Transverse colon (tissue), 4 donors: ENCODE measurements around the gene CD101. TPM values are rescaled to one million over a fixed set of nuclear protein-coding genes. Genes with fewer than 3 reads are reported as not detected.

ENCODE experiments used
- DNase-seq: peaks from one replicate; pipeline ENCODE4 v3.0.0-alpha.2; 2019
- H3K27ac ChIP-seq, 4 donors: fragments of 200-600 bp; sonication (generic); 2 replicates each; pipeline ENCODE4 v1.5.1; 2016 to 2018; ENCODE audit warnings: inconsistent platforms in 4 of 4
- H3K27me3 ChIP-seq: fragments of 200-600 bp; sonication (generic); 2 replicates; pipeline ENCODE4 v1.5.1; 2017; ENCODE audit warnings: inconsistent platforms
- H3K36me3 ChIP-seq, 4 donors: fragments of 200-600 bp; sonication (generic); 2 replicates each; pipeline ENCODE4 v1.5.1; 2017 to 2019; ENCODE audit warnings: inconsistent platforms in 4 of 4
- H3K4me1 ChIP-seq, 4 donors: fragments of 200-600 bp; sonication (generic); 2 replicates each; pipeline ENCODE4 v1.5.1; 2017 to 2020; ENCODE audit warnings: inconsistent platforms in 4 of 4
- H3K4me3 ChIP-seq, 4 donors: fragments of 200-600 bp; sonication (generic); 1 replicate in 1 of 4; 2 replicates in 3 of 4; pipeline versions ENCODE4 v1.5.1 to v1.6.1; 2017 to 2019; ENCODE audit warnings: inconsistent platforms in 4 of 4
- H3K9me3 ChIP-seq, 2 donors: fragments of 200-600 bp; sonication (generic); 2 replicates each; pipeline ENCODE4 v1.5.1; 2017 to 2019; ENCODE audit warnings: inconsistent platforms in 2 of 2
- CTCF ChIP-seq, 5 experiments: fragments of 200-600 bp in 3 of 5; fragments of 450-650 bp in 2 of 5; sonication (generic) in 3 of 5; IDR thresholded peaks; 1 replicate in 2 of 5; 2 replicates in 3 of 5; pipeline ENCODE4 v1.5.1; 2016 to 2017; ENCODE audit warnings: antibody characterized with exemption in 5 of 5, inconsistent platforms in 3 of 5, mild to moderate bottlenecking in 2 of 5, moderate library complexity in 1 of 5
- EP300 ChIP-seq: sonication (generic); formaldehyde crosslinking; IDR thresholded peaks from one replicate; pipeline ENCODE4 v1.6.1; 2017; ENCODE audit warnings: antibody characterized with exemption, low read depth
- POLR2A ChIP-seq: fragments of 450-650 bp; IDR thresholded peaks from one replicate; pipeline ENCODE4 v1.6.1; 2016; ENCODE audit warnings: antibody characterized with exemption, mild to moderate bottlenecking, moderate library complexity
- POLR2AphosphoS5 ChIP-seq, 3 donors: sonication (generic); formaldehyde crosslinking; IDR thresholded peaks; one replicate each; pipeline ENCODE4 v1.6.1; 2016; ENCODE audit warnings: antibody characterized with exemption in 3 of 3
- WGBS, 2 donors: methylation state at CpG; one replicate each; pipeline ENCODE4 v1.1.5; 2018; ENCODE audit warnings: low coverage in 1 of 2; 5-methylcytosine and 5-hydroxymethylcytosine counted together
- in situ Hi-C, 4 donors: fragments of 200-750 bp; cut with MboI; loops; one replicate each; pipeline versions ENCODE4 v1.15.0 to v1.15.1; 2017; ENCODE audit warnings: low sequenced_read_pairs in 3 of 4, low pct_ligation_motif_present in 1 of 4, low pct_unique_long_range_greater_than_20kb in 1 of 4
- intact Hi-C: fragments of 100-400 bp; cut with DNase I; formaldehyde crosslinking; loops from one replicate; pipeline ENCODE4 v1.15.1; 2023; ENCODE audit warnings: low total_unique reads
- total RNA-seq, 4 donors: library from RNA; depleted of rRNA; stranded (reverse); fragments of >200 nt; gene quantifications; one replicate each; pipeline ENCODE4 v1.1.0, GENCODE V29; 2016

Gene CD101
- total RNA-seq, 4 donors from 2014 or later = 0.40 to 24.3 (median 4.0) TPM

- Histone ChIP-seq H3K27me3 (no peaks in the 10 kb centered on the region), H3K36me3 (no peaks in the 10 kb centered on the region), H3K4me3 (no peak overlapping the region), H3K4me1 (peaks cover 0 to 25% (median 14%) of the 10 kb centered on the region in 4 donors), H3K27ac (no peak overlapping the region), H3K9me3 (no peaks in the 10 kb centered on the region)
- intact Hi-C loops (no loop called here), in situ Hi-C loops (no loop called here)
- no peak for DNase-seq
- WGBS, 2 donors = 91 to 96% methylated on average over 5 to 7 of the region's 7 CpGs
- no peak for TF ChIP-seq CTCF (IDR thresholded peaks at IDR 0.05)
- TF ChIP-seq EP300 = no peak
- TF ChIP-seq POLR2A = no peak
- no peak for TF ChIP-seq POLR2AphosphoS5 (IDR thresholded peaks at IDR 0.05)
Measured at GRCh38 chr1:116993286-116993685, 8.3 kb upstream of the CD101 start.

- in situ Hi-C loops = no loop called here
- 74 to 76% methylated on average over 2 of the region's 2 CpGs for WGBS, 2 donors
- intact Hi-C loops = no loop called here
Measured at GRCh38 chr1:116994411-116994810, 7.1 kb upstream of the CD101 start.

GRCh38 chr1:116997066-116997465 is 4.5 kb upstream of the CD101 start:
- Histone ChIP-seq H3K36me3 (no peaks in the 10 kb centered on the region), H3K4me3 (no peak overlapping the region), H3K9me3 (no peaks in the 10 kb centered on the region), H3K27ac (no peak overlapping the region), H3K27me3 (no peaks in the 10 kb centered on the region), H3K4me1 (no peaks in the 10 kb centered on the region)
- in situ Hi-C loops = no loop called here
- TF ChIP-seq POLR2A = no peak
- TF ChIP-seq EP300 = no peak
- no peak for TF ChIP-seq CTCF (IDR thresholded peaks at IDR 0.05)
- no peak for TF ChIP-seq POLR2AphosphoS5 (IDR thresholded peaks at IDR 0.05)
- intact Hi-C loops = no loop called here
- no peak for DNase-seq
- 79 to 100% methylated on average over 1 of the region's 1 CpG for WGBS, 2 donors

More at GRCh38 chr1:116994411-116994810, 7.1 kb upstream of the CD101 start:
- Histone ChIP-seq H3K9me3 (no peaks in the 10 kb centered on the region), H3K27ac (no peak overlapping the region), H3K27me3 (no peaks in the 10 kb centered on the region), H3K36me3 (no peaks in the 10 kb centered on the region), H3K4me3 (no peak overlapping the region), H3K4me1 (peaks cover 0 to 13% (median 4%) of the 10 kb centered on the region in 4 donors)
- DNase-seq = no peak
- no peak for TF ChIP-seq POLR2A
- no peak for TF ChIP-seq POLR2AphosphoS5 (IDR thresholded peaks at IDR 0.05)
- TF ChIP-seq CTCF (IDR thresholded peaks at IDR 0.05) = no peak
- no peak for TF ChIP-seq EP300

GRCh38 chr1:116997636-116998035 is 3.9 kb upstream of the CD101 start:
- in situ Hi-C loops = no loop called here

More at GRCh38 chr1:116997636-116998035, 3.9 kb upstream of the CD101 start:
- no peaks in the 10 kb centered on the region for H3K36me3 ChIP-seq
- no peaks in the 10 kb centered on the region for H3K27me3 ChIP-seq
- H3K4me3 ChIP-seq = no peak overlapping the region
- intact Hi-C loops = no loop called here
- H3K27ac ChIP-seq = no peak overlapping the region
- TF ChIP-seq CTCF (IDR thresholded peaks at IDR 0.05) = no peak
- TF ChIP-seq EP300 = no peak
- no peak for TF ChIP-seq POLR2AphosphoS5 (IDR thresholded peaks at IDR 0.05)
- no peak for TF ChIP-seq POLR2A
- no peaks in the 10 kb centered on the region for H3K4me1 ChIP-seq
- DNase-seq = no peak
- H3K9me3 ChIP-seq = no peaks in the 10 kb centered on the region
